Measurements from ENCODE around the gene ABI1. TPM values are rescaled to one million over a fixed set of nuclear protein-coding genes. Genes with fewer than 3 reads are reported as not detected.

Gene ABI1
- total RNA-seq, 1 donor from 2014 or later = 67.5 TPM

GRCh38 chr10:26890956-26891355 lies 30.2 kb upstream of the ABI1 start:
- DNase-seq (ENCODE audit: low spot score) = peak; percentile 71
- Mint-ChIP-seq H3K4me1 (ENCODE audit: unreplicated experiment) (no peaks in the 10 kb centered on the region), H3K36me3 (ENCODE audit: low read depth, unreplicated experiment) (no peaks in the 10 kb centered on the region), H3K27me3 (ENCODE audit: unreplicated experiment) (no peaks in the 10 kb centered on the region), H3K27ac (ENCODE audit: unreplicated experiment) (no peak overlapping the region), H3K9me3 (ENCODE audit: unreplicated experiment) (no peaks in the 10 kb centered on the region), H3K4me3 (ENCODE audit: unreplicated experiment) (no peak overlapping the region)
- peak; percentile 56 for TF ChIP-seq CTCF (IDR thresholded peaks at IDR 0.05; ENCODE audit: unreplicated experiment)

DNA sequence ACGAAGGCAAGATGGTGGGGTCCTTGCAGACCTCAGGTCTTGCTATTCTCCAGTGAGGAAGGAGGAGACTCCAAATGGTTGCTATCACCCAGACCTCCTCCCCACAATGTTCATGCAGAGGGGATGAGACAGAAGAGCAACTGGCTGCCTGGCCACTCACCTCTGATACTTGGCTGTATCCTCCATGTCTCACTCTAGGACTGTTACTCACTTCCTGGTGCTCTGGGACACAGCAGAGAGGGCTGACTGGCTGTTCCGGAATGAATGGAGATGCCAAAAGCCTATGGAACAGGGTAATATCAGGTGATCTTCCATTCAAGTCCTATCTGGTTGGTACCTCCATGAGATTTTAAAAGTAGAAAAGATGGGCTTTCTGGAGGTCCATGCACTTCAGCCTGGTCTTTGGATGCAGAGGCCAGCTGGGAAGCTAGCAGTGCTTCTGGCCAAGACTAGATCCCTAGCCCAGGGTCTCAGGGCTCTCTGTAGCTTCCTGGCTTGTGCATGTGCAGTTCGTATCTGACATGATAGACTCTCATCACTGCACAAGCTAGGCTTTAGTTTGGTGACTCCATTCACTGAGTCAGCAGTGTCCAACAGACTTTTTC lies 27.0 kb upstream of the ABI1 start:
- H3K27me3 Mint-ChIP-seq (ENCODE audit: unreplicated experiment) = no peaks in the 10 kb centered on the region
- H3K4me1 Mint-ChIP-seq (ENCODE audit: unreplicated experiment) = no peaks in the 10 kb centered on the region
- no peak overlapping the region for H3K4me3 Mint-ChIP-seq (ENCODE audit: unreplicated experiment)
- H3K27ac Mint-ChIP-seq (ENCODE audit: unreplicated experiment) = no peak overlapping the region
- DNase-seq (ENCODE audit: low spot score) = no peak
- TF ChIP-seq CTCF (IDR thresholded peaks at IDR 0.05; ENCODE audit: unreplicated experiment) = no peak
- no peaks in the 10 kb centered on the region for H3K36me3 Mint-ChIP-seq (ENCODE audit: low read depth, unreplicated experiment)
- H3K9me3 Mint-ChIP-seq (ENCODE audit: unreplicated experiment) = no peaks in the 10 kb centered on the region

- Mint-ChIP-seq H3K4me3 (ENCODE audit: unreplicated experiment) (no peak overlapping the region), H3K9me3 (ENCODE audit: unreplicated experiment) (no peaks in the 10 kb centered on the region), H3K4me1 (ENCODE audit: unreplicated experiment) (no peaks in the 10 kb centered on the region), H3K36me3 (ENCODE audit: low read depth, unreplicated experiment) (no peaks in the 10 kb centered on the region), H3K27me3 (ENCODE audit: unreplicated experiment) (no peaks in the 10 kb centered on the region), H3K27ac (ENCODE audit: unreplicated experiment) (no peak overlapping the region)
- no peak for DNase-seq (ENCODE audit: low spot score)
- peak; percentile 21 for TF ChIP-seq CTCF (IDR thresholded peaks at IDR 0.05; ENCODE audit: unreplicated experiment)
Measured at GRCh38 chr10:26881600-26882331, 21.0 kb upstream of the ABI1 start.

- H3K4me1 Mint-ChIP-seq (ENCODE audit: unreplicated experiment) = no peaks in the 10 kb centered on the region
- no peaks in the 10 kb centered on the region for H3K27me3 Mint-ChIP-seq (ENCODE audit: unreplicated experiment)
- no peak overlapping the region for H3K4me3 Mint-ChIP-seq (ENCODE audit: unreplicated experiment)
- H3K27ac Mint-ChIP-seq (ENCODE audit: unreplicated experiment) = no peak overlapping the region
- H3K36me3 Mint-ChIP-seq (ENCODE audit: low read depth, unreplicated experiment) = no peaks in the 10 kb centered on the region
- DNase-seq (ENCODE audit: low spot score) = no peak
- no peaks in the 10 kb centered on the region for H3K9me3 Mint-ChIP-seq (ENCODE audit: unreplicated experiment)
- TF ChIP-seq CTCF (IDR thresholded peaks at IDR 0.05; ENCODE audit: unreplicated experiment) = no peak
Measured at GRCh38 chr10:26879744-26880143, 19.0 kb upstream of the ABI1 start.

DNA sequence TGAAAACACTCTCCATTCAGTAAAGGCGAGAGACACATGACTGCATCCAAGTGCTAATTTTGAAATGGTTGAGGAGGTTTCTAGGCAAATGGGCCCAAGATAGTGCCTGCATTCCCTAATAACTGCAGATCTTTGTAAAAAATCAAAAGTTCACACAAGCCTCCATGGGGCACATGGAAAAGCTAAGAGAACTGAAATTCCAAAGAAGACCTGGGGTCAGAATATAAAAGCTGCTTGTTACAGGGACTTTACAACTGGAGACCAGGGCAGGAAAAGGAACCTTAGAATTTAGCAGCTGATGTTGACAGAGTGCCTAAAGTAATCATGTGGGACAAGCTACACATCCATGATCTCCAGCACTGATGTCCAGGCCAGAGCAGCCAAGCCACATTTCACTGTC lies 10.0 kb upstream of the ABI1 start:
- DNase-seq (ENCODE audit: low spot score) = no peak
- Mint-ChIP-seq H3K9me3 (ENCODE audit: unreplicated experiment) (no peaks in the 10 kb centered on the region), H3K27ac (ENCODE audit: unreplicated experiment) (no peak overlapping the region), H3K27me3 (ENCODE audit: unreplicated experiment) (no peaks in the 10 kb centered on the region), H3K4me3 (ENCODE audit: unreplicated experiment) (no peak overlapping the region), H3K4me1 (ENCODE audit: unreplicated experiment) (no peaks in the 10 kb centered on the region), H3K36me3 (ENCODE audit: low read depth, unreplicated experiment) (no peaks in the 10 kb centered on the region)
- TF ChIP-seq CTCF (IDR thresholded peaks at IDR 0.05; ENCODE audit: unreplicated experiment) = no peak
